Body of pancreas (tissue), 4 donors: Measurements from ENCODE around the gene CEP20.

ENCODE experiments used
- CTCF ChIP-seq, 7 experiments: fragments of 450-650 bp in 4 of 7; fragments of 200-600 bp in 3 of 7; sonication (generic) in 3 of 7; IDR thresholded peaks; one replicate each; pipeline ENCODE4 v1.5.1; 2016 to 2019; ENCODE audit warnings: antibody characterized with exemption in 7 of 7
- POLR2A ChIP-seq, 3 donors: fragments of 450-650 bp; IDR thresholded peaks; one replicate each; pipeline ENCODE4 v1.6.1; 2016; ENCODE audit warnings: antibody characterized with exemption in 3 of 3, mild to moderate bottlenecking in 2 of 3

- no peak for TF ChIP-seq POLR2A (IDR thresholded peaks at IDR 0.05)
- no peak for TF ChIP-seq CTCF (IDR thresholded peaks at IDR 0.05)
These were observed 2.3 kb downstream of the CEP20 start for GRCh38 chr16:15886078-15886477.
